SJCRH30 (cell line): ENCODE results near the gene KLHL22. TPM values are rescaled to one million over a fixed set of nuclear protein-coding genes. Genes with fewer than 3 reads are reported as not detected.
"Not testable (repeated sequence)": the region's sequence is repeated elsewhere in the genome, so short reads cannot be mapped to it uniquely, and the experiment has no call there.

Experiments used
- DNase-seq, 2 experiments: peaks; one replicate each; pipeline ENCODE4 v3.0.0-alpha.2; 2015 to 2020
- H3K27ac ChIP-seq: fragments of 250-450 bp; sonication (Bioruptor Pico); 2 replicates; pipeline ENCODE4 v1.5.1; 2020; ENCODE audit warnings: mild to moderate bottlenecking, moderate library complexity
- H3K27me3 ChIP-seq: fragments of 250-450 bp; sonication (Bioruptor Pico); 2 replicates; pipeline ENCODE4 v1.5.1; 2020; ENCODE audit warnings: mild to moderate bottlenecking, moderate library complexity
- H3K36me3 ChIP-seq: fragments of 250-450 bp; sonication (Bioruptor Pico); 2 replicates; pipeline ENCODE4 v1.5.1; 2020; ENCODE audit warnings: mild to moderate bottlenecking, moderate library complexity
- H3K4me1 ChIP-seq: fragments of 250-450 bp; sonication (Bioruptor Pico); 2 replicates; pipeline ENCODE4 v1.5.1; 2020; ENCODE audit warnings: mild to moderate bottlenecking, moderate library complexity
- H3K4me3 ChIP-seq: fragments of 250-450 bp; sonication (Bioruptor Pico); 2 replicates; pipeline ENCODE4 v1.5.1; 2020; ENCODE audit warnings: mild to moderate bottlenecking, moderate library complexity
- H3K9me3 ChIP-seq: fragments of 250-450 bp; sonication (Bioruptor Pico); replicated peaks from 2 replicates; pipeline ENCODE4 v1.5.1; 2020; ENCODE audit warnings: mild to moderate bottlenecking, moderate library complexity
- total RNA-seq: library from RNA; depleted of rRNA; stranded (reverse); fragments of >200 nt; shearing (Covaris generic); gene quantifications from 2 replicates; pipeline ENCODE4 v1.2.3, GENCODE V29; 2014

The KLHL22 gene
- total RNA-seq, 1 experiment from 2014 or later, result 12.2 TPM

DNA sequence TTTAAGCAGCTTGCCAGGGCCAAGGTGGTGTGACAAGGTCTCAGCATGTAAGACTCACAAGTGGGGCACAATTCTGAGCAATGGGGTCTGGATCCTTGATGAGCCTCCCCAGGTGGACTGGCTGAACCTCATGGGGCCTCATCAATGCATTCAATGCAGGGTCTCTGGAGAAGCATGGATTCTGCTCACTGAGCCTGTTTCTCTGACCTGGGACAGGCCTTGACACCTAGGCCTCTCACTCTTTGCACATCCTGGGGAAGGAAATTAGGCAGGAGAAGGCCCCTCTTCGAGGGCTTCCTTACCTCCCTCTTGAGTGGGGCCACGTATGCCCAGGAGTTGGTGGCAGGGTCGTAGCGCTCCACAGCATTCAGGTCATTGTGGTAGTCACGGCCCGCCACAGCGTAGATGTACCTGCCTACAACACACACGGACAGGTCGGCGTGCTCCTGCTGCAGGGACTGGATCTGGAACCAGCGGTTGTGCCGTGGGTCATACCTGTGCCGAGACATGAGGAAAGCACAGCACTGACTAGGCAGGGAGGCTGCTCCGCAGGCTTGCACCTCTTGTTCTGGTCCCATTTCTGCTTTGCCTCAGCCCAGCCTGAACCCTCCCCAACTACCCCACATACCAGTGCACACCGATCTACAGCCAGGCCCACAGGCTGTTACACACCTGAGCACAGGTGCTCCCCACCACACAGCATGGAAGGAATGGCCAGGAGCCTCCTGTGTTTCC lies 37.9 kb downstream of the KLHL22 start:
- Histone ChIP-seq H3K27me3 (no peaks in the 10 kb centered on the region), H3K4me3 (no peak overlapping the region), H3K9me3 (no peaks in the 10 kb centered on the region), H3K36me3 (no peaks in the 10 kb centered on the region), H3K27ac (no peak overlapping the region), H3K4me1 (no peaks in the 10 kb centered on the region)
- DNase-seq, result no peak

DNA sequence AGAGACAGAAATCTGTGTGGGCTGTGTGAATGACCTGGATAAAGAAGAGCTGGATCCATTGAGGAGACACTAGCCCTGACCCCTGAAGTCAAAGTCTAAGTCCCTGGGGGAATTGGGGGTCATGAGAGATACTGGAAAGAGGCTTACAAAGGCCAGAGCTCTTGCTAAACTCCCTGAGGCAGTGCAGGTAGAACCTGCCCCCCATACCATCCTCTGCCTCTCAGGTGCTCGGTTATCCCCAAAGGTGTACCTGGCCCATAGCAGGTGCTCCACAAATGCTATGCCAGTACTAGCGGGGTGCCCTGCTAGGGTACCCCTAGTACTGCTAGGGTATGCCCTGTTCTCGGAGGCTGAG lies 38.9 kb downstream of the KLHL22 start:
- Histone ChIP-seq H3K36me3 (no peaks in the 10 kb centered on the region), H3K9me3 (no peaks in the 10 kb centered on the region), H3K27me3 (no peaks in the 10 kb centered on the region), H3K27ac (no peak overlapping the region), H3K4me3 (no peak overlapping the region), H3K4me1 (no peaks in the 10 kb centered on the region)
- no peak for DNase-seq

DNA sequence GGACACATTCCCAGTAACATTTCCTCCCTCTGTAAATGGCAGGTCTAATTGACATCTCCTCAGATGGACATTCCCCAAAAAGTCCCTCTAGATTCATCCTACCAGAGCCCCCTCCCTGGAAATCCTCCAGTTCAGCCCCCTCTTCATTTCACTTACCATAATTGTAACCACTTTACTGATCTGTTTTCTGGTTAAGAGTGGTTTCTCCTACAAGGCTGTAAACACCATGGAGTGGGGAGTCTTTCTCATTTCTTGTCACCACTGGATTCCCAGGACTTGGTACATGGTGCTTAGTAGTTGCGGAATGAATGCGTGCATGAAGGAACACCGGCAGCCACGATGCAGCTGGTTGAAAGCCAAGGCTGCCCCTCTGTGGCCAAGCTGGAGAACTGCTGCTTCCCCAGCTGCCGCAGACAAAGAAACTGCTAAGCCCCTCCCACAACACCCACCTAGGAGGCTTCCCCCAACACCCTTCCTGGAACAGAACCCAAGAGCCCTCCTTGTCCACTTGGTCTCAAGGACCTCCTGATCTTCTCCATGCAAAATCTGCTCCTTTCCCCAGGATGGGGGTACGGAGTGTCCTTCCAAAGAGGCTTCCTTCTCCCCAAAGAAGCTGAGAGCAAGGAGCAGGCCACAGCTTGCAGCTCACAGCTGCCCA lies 39.4 kb downstream of the KLHL22 start:
- Histone ChIP-seq H3K27me3 (no peaks in the 10 kb centered on the region), H3K4me1 (no peaks in the 10 kb centered on the region), H3K27ac (no peak overlapping the region), H3K36me3 (no peaks in the 10 kb centered on the region), H3K4me3 (no peak overlapping the region), H3K9me3 (no peaks in the 10 kb centered on the region)
- DNase-seq, result peak; percentile 80 to 87

DNA sequence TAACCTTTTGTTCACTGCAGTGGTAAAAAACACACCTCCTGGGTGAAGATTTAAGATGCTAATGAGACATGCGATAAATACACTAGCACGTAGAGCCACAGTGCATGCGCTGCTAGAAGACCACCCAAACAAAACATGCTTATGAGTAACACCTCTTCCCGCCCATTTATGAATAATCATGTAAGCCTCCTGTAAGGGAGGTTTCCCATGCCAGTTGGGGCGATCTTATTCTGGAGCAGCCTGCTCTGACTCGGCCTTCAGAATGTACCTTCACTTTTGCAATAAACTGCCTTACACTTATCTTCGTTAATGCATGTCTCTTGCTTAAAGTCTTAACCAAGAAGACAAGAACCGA lies 39.9 kb downstream of the KLHL22 start:
- no peaks in the 10 kb centered on the region for H3K9me3 ChIP-seq
- H3K27ac ChIP-seq, result no peak overlapping the region
- no peaks in the 10 kb centered on the region for H3K36me3 ChIP-seq
- H3K4me3 ChIP-seq, result no peak overlapping the region
- no peaks in the 10 kb centered on the region for H3K4me1 ChIP-seq
- no peak for DNase-seq
- no peaks in the 10 kb centered on the region for H3K27me3 ChIP-seq

DNA sequence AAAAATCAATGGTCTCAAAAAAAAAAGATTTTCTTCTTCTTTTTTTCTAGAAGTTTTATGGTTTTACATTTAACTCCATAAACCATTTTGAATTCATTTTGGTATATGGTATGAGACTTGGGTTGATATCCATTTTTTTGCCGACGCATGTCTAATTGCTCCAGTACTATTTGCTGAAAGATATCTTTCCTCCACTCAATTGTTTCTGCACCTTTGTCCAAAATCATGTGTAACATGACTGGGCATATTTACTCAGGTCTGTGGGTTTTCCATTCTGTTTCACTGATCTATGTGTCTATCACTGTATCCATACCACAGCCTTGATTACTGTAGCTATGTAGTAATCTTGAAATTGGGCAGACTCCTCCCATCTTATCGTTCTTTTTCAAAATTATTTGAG lies 42.4 kb downstream of the KLHL22 start:
- no peak overlapping the region for H3K27ac ChIP-seq
- H3K4me3 ChIP-seq, result no peak overlapping the region
- H3K36me3 ChIP-seq, result no peaks in the 10 kb centered on the region
- no peaks in the 10 kb centered on the region for H3K9me3 ChIP-seq
- H3K4me1 ChIP-seq, result no peaks in the 10 kb centered on the region
- no peak for DNase-seq
- no peaks in the 10 kb centered on the region for H3K27me3 ChIP-seq

DNA sequence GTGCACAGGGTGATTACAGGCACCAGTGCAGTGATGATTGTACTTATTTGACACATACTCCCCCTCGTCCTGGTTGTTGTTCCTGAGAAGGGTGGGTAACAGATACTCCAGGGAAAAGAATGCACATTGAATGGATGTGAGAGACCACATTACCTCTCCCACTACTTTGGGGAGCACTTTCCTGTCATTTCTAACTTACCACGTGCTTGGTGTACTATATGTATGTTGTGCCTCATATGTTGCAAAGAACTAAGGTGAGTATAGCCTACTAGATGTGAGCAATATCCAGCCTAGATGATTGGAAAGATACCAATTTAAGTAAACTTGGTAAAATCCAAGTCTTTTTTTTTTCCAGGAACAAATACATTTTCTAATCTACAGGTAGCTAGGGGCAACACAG lies 43.7 kb downstream of the KLHL22 start:
- DNase-seq, result no peak
- H3K4me1 ChIP-seq, result no peaks in the 10 kb centered on the region
- no peaks in the 10 kb centered on the region for H3K27me3 ChIP-seq
- H3K4me3 ChIP-seq, result no peak overlapping the region
- no peak overlapping the region for H3K27ac ChIP-seq
- H3K9me3 ChIP-seq, result no peaks in the 10 kb centered on the region
- H3K36me3 ChIP-seq, result no peaks in the 10 kb centered on the region

DNA sequence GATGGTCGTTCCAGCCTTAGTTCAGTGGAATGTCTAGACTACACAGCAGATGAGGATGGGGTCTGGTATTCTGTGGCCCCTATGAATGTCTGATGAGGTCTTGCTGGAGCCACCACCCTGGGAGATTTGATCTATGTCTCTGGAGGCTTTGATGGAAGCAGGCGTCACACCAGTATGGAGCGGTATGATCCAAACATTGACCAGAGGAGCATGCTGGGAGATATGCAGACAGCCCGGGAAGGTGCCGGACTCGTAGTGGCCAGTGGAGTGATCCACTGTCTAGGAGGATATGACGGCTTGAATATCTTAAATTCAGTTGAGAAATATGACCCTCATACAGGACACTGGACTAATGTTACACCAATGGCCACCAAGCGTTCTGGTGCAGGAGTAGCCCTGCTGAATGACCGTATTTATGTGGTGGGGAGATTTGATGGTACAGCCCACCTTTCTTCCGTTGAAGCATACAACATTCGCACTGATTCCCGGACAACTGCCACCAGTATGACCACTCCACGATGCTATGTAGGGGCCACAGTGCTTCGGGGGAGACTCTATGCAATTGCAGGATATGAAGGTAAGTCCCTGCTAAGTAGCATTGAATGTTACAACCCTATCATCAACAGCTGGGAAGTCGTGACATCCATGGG lies 44.3 kb downstream of the KLHL22 start:
- H3K27ac ChIP-seq, H3K4me3 ChIP-seq, H3K4me1 ChIP-seq, H3K27me3 ChIP-seq, H3K9me3 ChIP-seq, DNase-seq, H3K36me3 ChIP-seq: not testable (repeated sequence)

DNA sequence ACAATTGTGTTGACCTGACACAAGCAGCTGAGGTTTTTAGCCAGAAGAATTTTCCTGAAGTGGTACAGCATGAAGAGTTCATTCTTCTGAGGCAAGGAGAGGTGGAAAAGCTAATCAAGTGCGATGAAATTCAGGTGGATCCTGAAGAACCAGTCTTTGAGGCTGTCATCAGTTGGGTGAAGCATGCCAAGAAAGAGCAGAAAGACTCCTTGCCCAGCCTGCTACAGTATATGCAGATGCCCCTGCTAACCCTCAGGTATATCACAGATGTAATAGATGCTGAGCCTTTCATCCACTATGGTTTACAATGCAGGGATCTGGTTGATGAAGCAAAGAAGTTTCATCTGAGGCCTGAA lies 45.1 kb downstream of the KLHL22 start:
- no peak for DNase-seq
- Histone ChIP-seq H3K4me3 (no peak overlapping the region), H3K27ac (no peak overlapping the region), H3K9me3 (no peaks in the 10 kb centered on the region), H3K36me3 (no peaks in the 10 kb centered on the region), H3K4me1 (no peaks in the 10 kb centered on the region), H3K27me3 (no peaks in the 10 kb centered on the region)

DNA sequence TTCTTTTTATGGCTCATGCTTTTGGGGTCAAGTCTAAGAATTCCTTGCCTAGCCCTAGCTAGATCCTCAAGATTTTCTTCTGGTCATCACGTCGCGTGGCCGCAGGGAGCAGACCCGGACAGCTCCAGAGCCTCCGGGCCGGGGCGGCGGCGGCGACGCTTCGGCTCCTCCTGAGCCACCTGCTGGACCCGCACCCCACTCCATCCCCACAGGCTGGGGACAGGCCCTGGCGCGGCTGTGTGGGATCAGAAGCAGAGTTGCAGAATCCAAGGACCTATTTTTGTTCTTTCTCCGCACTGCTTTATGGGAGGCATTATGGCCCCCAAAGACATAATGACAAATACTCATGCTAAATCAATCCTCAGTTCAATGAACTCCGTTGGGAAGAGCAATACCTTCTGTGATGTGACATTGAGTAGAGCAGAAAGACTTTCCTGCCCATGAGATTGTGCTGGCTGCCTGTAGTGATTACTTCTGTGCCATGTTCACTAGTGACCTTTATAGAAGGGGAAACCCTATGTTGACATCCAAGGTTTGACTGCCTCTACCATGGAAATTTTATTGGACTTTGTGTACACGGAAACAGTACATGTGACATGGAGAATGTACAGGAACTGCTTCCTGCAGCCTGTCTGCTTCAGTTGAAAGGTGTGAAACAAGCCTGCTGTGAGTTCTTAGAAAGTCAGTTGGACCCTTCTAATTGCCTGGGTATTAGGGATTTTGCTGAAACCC lies 45.6 kb downstream of the KLHL22 start:
- Histone ChIP-seq H3K36me3 (no peaks in the 10 kb centered on the region), H3K27me3 (no peaks in the 10 kb centered on the region), H3K4me3 (no peak overlapping the region), H3K27ac (no peak overlapping the region), H3K4me1 (no peaks in the 10 kb centered on the region), H3K9me3 (no peaks in the 10 kb centered on the region)
- DNase-seq, result no peak

DNA sequence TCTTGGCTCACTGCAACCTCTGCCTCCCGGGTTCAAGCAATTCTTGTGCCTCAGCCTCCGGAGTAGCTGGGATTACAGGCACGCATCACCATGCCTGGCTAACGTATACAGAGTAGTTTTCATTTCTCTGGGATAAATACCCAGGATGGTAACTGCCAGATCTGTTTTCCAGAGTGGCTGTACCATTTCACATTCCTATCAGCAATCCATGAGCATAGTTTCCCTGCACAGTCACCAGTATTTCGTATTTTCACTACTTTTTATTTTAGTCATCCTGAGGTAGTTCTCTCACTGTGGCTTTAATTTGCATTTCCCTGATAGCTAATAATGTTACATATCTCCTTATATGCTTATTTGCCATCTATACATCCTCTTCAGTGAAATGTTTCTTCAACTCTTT lies 47.0 kb downstream of the KLHL22 start:
- no peaks in the 10 kb centered on the region for H3K27me3 ChIP-seq
- H3K9me3 ChIP-seq, result no peaks in the 10 kb centered on the region
- no peak for DNase-seq
- no peak overlapping the region for H3K4me3 ChIP-seq
- no peak overlapping the region for H3K27ac ChIP-seq
- H3K4me1 ChIP-seq, result no peaks in the 10 kb centered on the region
- no peaks in the 10 kb centered on the region for H3K36me3 ChIP-seq

DNA sequence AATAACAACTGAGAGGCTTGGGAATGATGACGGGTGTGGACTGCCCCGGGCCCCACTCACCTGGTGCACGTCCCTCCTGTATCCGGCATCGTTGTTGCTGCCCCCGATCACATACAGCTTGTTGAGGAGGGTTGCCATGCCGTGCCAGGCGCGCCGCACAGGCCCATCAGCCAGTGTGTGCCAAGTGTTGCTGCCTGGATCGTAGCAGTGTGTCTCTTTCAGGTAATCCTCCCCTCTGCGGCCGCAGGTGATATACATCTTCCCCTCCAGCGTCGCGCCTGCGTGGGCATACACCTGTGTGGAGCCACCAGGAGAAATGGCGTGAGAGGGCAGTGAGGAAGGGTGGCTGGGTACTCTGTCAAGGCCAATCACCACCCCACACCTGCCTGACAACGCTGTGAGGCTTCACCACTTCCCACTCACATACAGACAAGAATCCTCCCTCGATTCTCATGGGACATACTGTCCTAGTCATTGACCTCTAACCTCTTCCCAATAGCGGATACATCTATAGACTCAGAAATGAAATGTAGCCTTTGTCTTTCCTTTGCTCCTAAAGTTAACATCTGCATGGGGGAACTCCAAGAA lies 49.1 kb downstream of the KLHL22 start:
- no peaks in the 10 kb centered on the region for H3K9me3 ChIP-seq
- H3K27ac ChIP-seq, result no peak overlapping the region
- H3K4me1 ChIP-seq, result no peaks in the 10 kb centered on the region
- H3K36me3 ChIP-seq, result no peaks in the 10 kb centered on the region
- no peak for DNase-seq
- no peaks in the 10 kb centered on the region for H3K27me3 ChIP-seq
- no peak overlapping the region for H3K4me3 ChIP-seq

DNA sequence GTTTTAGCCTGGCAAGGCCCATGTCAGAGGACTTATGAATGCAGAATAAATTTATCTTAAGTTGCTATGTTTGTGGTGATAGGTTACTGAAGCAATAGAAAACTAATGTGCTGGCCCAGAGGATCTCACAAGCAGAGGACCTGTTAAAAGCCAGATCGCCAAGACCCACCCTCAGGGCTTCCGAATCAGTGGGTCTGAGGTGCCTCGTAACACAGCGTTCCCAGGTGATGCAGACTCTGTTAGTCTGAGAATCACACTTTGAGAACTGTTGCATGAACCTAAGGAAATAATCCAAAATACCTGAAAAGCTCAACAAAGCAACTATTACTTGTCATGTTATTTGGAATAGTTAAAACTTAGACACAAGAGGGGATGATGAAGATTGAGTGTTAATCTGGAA lies 51.3 kb downstream of the KLHL22 start:
- Histone ChIP-seq H3K4me3 (no peak overlapping the region), H3K27me3 (no peaks in the 10 kb centered on the region), H3K9me3 (no peaks in the 10 kb centered on the region), H3K27ac (no peak overlapping the region), H3K4me1 (no peaks in the 10 kb centered on the region), H3K36me3 (no peaks in the 10 kb centered on the region)
- DNase-seq, result no peak

DNA sequence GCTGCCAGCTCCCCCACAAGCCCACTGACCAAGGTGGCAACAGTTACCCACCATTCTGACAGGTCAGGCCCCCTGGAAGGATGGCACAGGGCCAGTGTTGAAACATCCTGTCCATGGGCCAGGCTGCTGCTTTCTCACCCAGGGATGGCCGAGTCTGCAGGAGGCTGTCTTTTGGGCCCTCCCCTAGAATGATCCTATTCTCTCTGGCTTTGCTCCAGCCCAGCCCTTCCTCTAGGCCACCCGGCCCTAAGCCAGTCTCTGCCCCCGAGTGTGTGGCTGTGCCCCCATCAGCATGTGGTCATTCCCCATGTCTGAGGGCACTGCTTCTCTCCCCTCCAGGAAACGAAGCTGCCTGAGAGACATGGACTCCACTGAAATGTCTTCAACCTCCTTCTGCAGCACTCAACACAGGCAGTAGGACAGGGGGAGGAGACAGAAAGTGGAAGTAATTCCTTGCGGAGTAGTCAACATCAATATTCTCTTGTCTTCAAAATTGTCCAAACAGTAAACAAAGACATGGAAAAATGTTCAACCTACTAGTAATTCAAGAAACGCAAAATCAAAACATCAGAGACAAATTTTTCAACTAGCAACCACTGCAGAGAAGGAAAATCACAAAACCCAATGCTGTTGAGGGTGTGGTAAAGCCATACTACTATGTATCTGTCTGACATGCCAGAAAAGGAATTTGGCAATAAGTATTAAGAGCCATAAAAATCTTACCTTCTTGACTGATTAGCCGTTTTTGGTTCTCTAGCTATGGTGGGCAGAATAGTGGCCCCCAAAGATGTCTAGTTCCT lies 52.9 kb downstream of the KLHL22 start:
- Histone ChIP-seq H3K36me3 (no peaks in the 10 kb centered on the region), H3K9me3 (no peaks in the 10 kb centered on the region), H3K27me3 (no peaks in the 10 kb centered on the region), H3K4me1 (no peaks in the 10 kb centered on the region; the same call in 1 of the 2 replicates), H3K27ac (no peak overlapping the region), H3K4me3 (no peak overlapping the region)
- DNase-seq, result no peak
